B cell (primary cell): ENCODE results near the gene PLCB4. TPM values are rescaled to one million over a fixed set of nuclear protein-coding genes. Genes with fewer than 3 reads are reported as not detected.

Experiments
- ATAC-seq: fragments of 200-7000 bp; cut with Tn5 transposase; one replicate; pipeline ENCODE4 v1.10.0; 2021; ENCODE audit warnings: low read depth, mild to moderate bottlenecking, moderate number of reproducible peaks, moderate library complexity
- CTCF ChIA-PET: fragments of 350-600 bp; sonication (Branson Sonifier 250); formaldehyde crosslinking; loops from one replicate; lab custom pipeline; 2021; ENCODE audit warnings: antibody characterized with exemption, inconsistent platforms; lab: Charles Lee
- POLR2A ChIA-PET: fragments of 350-600 bp; sonication (Branson Sonifier 250); formaldehyde crosslinking; loops from one replicate; lab custom pipeline; 2021; ENCODE audit warnings: antibody characterized with exemption; lab: Charles Lee
- DNase-seq: peaks from one replicate; pipeline ENCODE4 v3.0.0; 2013
- H2AFZ ChIP-seq: 2 replicates; pipeline ENCODE4 v1.6.1; 2012; ENCODE audit warnings: mild to moderate bottlenecking, low read depth, low read length; ENCODE audit not compliant: insufficient read depth, poor library complexity, severe bottlenecking
- H3K27ac ChIP-seq, 2 donors: 1 replicate in 1 of 2; 2 replicates in 1 of 2; pipeline ENCODE4 v1.5.1; 2012 to 2013; ENCODE audit warnings: low read length in 2 of 2, mild to moderate bottlenecking in 2 of 2, moderate library complexity in 1 of 2
- H3K27me3 ChIP-seq, 4 experiments: fragments of 200-600 bp in 1 of 4; sonication (generic) in 1 of 4; replicated peaks in 1 of 4; 1 replicate in 2 of 4; 2 replicates in 2 of 4; pipeline versions ENCODE4 v1.6.1 to v1.7.0; 2013 to 2016; ENCODE audit warnings: low read length in 3 of 4, mild to moderate bottlenecking in 2 of 4, mixed read lengths in 1 of 4, moderate library complexity in 1 of 4; ENCODE audit not compliant: insufficient read depth in 4 of 4, control insufficient read depth in 3 of 4; ENCODE audit errors: control extremely low read depth in 1 of 4
- H3K36me3 ChIP-seq, 2 experiments: replicated peaks in 1 of 2; 1 replicate in 1 of 2; 2 replicates in 1 of 2; pipeline versions ENCODE4 v1.6.1 to v1.7.1; 2013; ENCODE audit warnings: low read length in 1 of 2; ENCODE audit not compliant: insufficient read depth in 2 of 2, control insufficient read depth in 1 of 2; ENCODE audit errors: control extremely low read depth in 1 of 2, extremely low read depth in 1 of 2
- H3K4me1 ChIP-seq, 2 donors: fragments of 200-600 bp in 1 of 2; sonication (generic) in 1 of 2; 1 replicate in 1 of 2; 2 replicates in 1 of 2; pipeline versions ENCODE4 v1.5.1 to v1.6.1; 2013 to 2017; ENCODE audit warnings: low read length in 2 of 2; ENCODE audit not compliant: control insufficient read depth in 2 of 2, insufficient read depth in 2 of 2
- H3K4me2 ChIP-seq: replicated peaks from 2 replicates; pipeline ENCODE3; 2012; ENCODE audit warnings: mild to moderate bottlenecking, low read depth, low read length; ENCODE audit not compliant: poor library complexity, severe bottlenecking
- H3K4me3 ChIP-seq, 5 experiments: fragments of 200-600 bp in 1 of 5; sonication (generic) in 1 of 5; 1 replicate in 3 of 5; 2 replicates in 2 of 5; pipeline versions ENCODE4 v1.5.1 to v1.7.0; 2011 to 2016; ENCODE audit warnings: low read length in 4 of 5, mild to moderate bottlenecking in 4 of 5, low read depth in 2 of 5, control low read depth in 1 of 5, moderate library complexity in 1 of 5; ENCODE audit not compliant: insufficient read depth in 1 of 5; ENCODE audit errors: control extremely low read depth in 1 of 5, extremely low read depth in 1 of 5
- H3K79me2 ChIP-seq: fragments of 200-600 bp; sonication (generic); one replicate; pipeline ENCODE4 v1.6.0; 2016; ENCODE audit warnings: low read length; ENCODE audit not compliant: control insufficient read depth, insufficient read depth
- H3K9ac ChIP-seq: fragments of 200-600 bp; sonication (generic); 2 replicates; pipeline ENCODE4 v1.6.1; 2017; ENCODE audit warnings: mild to moderate bottlenecking, low read length, moderate library complexity
- H3K9me3 ChIP-seq, 3 donors: one replicate each; pipeline versions ENCODE4 v1.6.1 to v1.7.1; 2013; ENCODE audit warnings: low read length in 2 of 3; ENCODE audit not compliant: control insufficient read depth in 2 of 3, insufficient read depth in 1 of 3; ENCODE audit errors: control extremely low read depth in 1 of 3
- H4K20me1 ChIP-seq: 2 replicates; pipeline ENCODE4 v1.6.0; 2012; ENCODE audit warnings: mild to moderate bottlenecking, low read length; ENCODE audit not compliant: insufficient read depth, control insufficient read depth, poor library complexity, severe bottlenecking
- H3K27ac Mint-ChIP-seq: one replicate; pipeline ENCODE4 v1.8.0; 2021; ENCODE audit warnings: mixed read lengths
- H3K27me3 Mint-ChIP-seq: one replicate; pipeline ENCODE4 v1.8.0; 2021; ENCODE audit warnings: mixed read lengths
- H3K4me1 Mint-ChIP-seq: one replicate; pipeline ENCODE4 v1.8.0; 2021; ENCODE audit warnings: mixed read lengths
- H3K4me3 Mint-ChIP-seq: one replicate; pipeline ENCODE4 v1.8.0; 2021; ENCODE audit warnings: mixed read lengths
- H3K9me3 Mint-ChIP-seq: one replicate; pipeline ENCODE4 v1.8.0; 2022; ENCODE audit warnings: mixed read lengths; ENCODE audit not compliant: insufficient read depth
- CTCF ChIP-seq: fragments of 200-600 bp; IDR thresholded peaks from one replicate; pipeline ENCODE4 v1.8.0; 2022; ENCODE audit warnings: antibody characterized with exemption, mild to moderate bottlenecking
- EZH2 ChIP-seq: IDR thresholded peaks from 2 replicates; pipeline ENCODE4 v1.6.1; 2012; ENCODE audit warnings: borderline replicate concordance, low read depth, mild to moderate bottlenecking, moderate library complexity, low read length; ENCODE audit not compliant: insufficient read depth, poor library complexity, severe bottlenecking
- WGBS: methylation state at CpG from one replicate; pipeline ENCODE4 v1.1.5; 2013; ENCODE audit warnings: missing lambda C conversion rate; ENCODE audit not compliant: insufficient coverage; 5-methylcytosine and 5-hydroxymethylcytosine counted together
- intact Hi-C: fragments of 100-400 bp; cut with micrococcal nuclease; formaldehyde crosslinking; loops from one replicate; pipeline ENCODE4 v1.10.0; 2022
- polyA plus RNA-seq: library from polyadenylated mRNA; depleted of rRNA; stranded (reverse); fragments of >200 nt; gene quantifications from 2 replicates; pipeline ENCODE4 v1.2.3, GENCODE V29; 2012
- total RNA-seq, 2 donors: library from RNA; stranded (reverse); fragments of 120-200 nt in 1 of 2; gene quantifications; 1 replicate in 1 of 2; 2 replicates in 1 of 2; pipeline versions ENCODE4 v1.2.3 to v1.2.4, GENCODE V29; 2013 to 2022

Gene PLCB4
- total and polyA plus RNA-seq, 2 donors (not counting 1 experiment from before 2014, with no cell fraction given), result not detected

- Histone ChIP-seq H3K36me3 (no peaks in the 10 kb centered on the region), H3K4me3 (no peak overlapping the region), H3K9ac (no peak overlapping the region), H3K4me1 (peaks cover 0 to 2% of the 10 kb centered on the region in 2 donors), H3K9me3 (no peaks in the 10 kb centered on the region), H2AFZ (no peak overlapping the region), H3K27ac (no peak overlapping the region), H4K20me1 (no peaks in the 10 kb centered on the region), H3K79me2 (no peaks in the 10 kb centered on the region), H3K4me2 (no peak overlapping the region), H3K27me3 (no peaks in the 10 kb centered on the region)
- ChIA-PET CTCF (no interaction called here), POLR2A (no interaction called here)
- peaks cover 2% of the 10 kb centered on the region for H3K4me1 Mint-ChIP-seq
- no peaks in the 10 kb centered on the region for H3K9me3 Mint-ChIP-seq
- peaks cover 2% of the 10 kb centered on the region for H3K27me3 Mint-ChIP-seq
- ATAC-seq (no peak), DNase-seq (no peak)
- intact Hi-C loops, result no loop called here
- no CpG with 5 or more reads among the region's 3 CpGs for WGBS
- no peak overlapping the region for H3K27ac Mint-ChIP-seq
- TF ChIP-seq CTCF (no peak), EZH2 (no peak)
- no peak overlapping the region for H3K4me3 Mint-ChIP-seq
Observed at GRCh38 chr20:9424551-9424950, 355.7 kb downstream of the PLCB4 start.

- TF ChIP-seq CTCF (no peak), EZH2 (no peak)
- intact Hi-C loops, result no loop called here
- Mint-ChIP-seq H3K27me3 (no peaks in the 10 kb centered on the region), H3K4me1 (peaks cover 2% of the 10 kb centered on the region), H3K27ac (no peak overlapping the region), H3K4me3 (no peak overlapping the region), H3K9me3 (no peaks in the 10 kb centered on the region)
- ChIA-PET POLR2A (no interaction called here), CTCF (no interaction called here)
- Histone ChIP-seq H3K9ac (no peak overlapping the region), H3K79me2 (no peaks in the 10 kb centered on the region), H3K27ac (no peak overlapping the region), H3K4me2 (no peak overlapping the region), H2AFZ (no peak overlapping the region), H3K36me3 (no peaks in the 10 kb centered on the region), H3K4me3 (no peak overlapping the region), H3K4me1 (peaks cover 0 to 2% of the 10 kb centered on the region in 2 donors), H3K9me3 (no peaks in the 10 kb centered on the region), H3K27me3 (no peaks in the 10 kb centered on the region), H4K20me1 (no peaks in the 10 kb centered on the region)
- ATAC-seq (no peak), DNase-seq (no peak)
- 98% methylated on average over 7 of the region's 9 CpGs for WGBS
Observed at GRCh38 chr20:9427430-9428291, 358.8 kb downstream of the PLCB4 start.
